GM12865 (cell line): ENCODE measurements around the gene UNC13C.

Experiments
- DNase-seq: peaks from one replicate; pipeline ENCODE4 v3.0.0; 2010; ENCODE audit warnings: low read depth
- H3K4me3 ChIP-seq: 2 replicates; pipeline ENCODE4 v1.5.1; 2011; ENCODE audit warnings: mild to moderate bottlenecking, low read depth, low read length, control low read depth
- CTCF ChIP-seq: IDR thresholded peaks from 2 replicates; pipeline ENCODE4 v1.5.1; 2011; ENCODE audit warnings: low read length, control low read depth, low read depth, inconsistent platforms; ENCODE audit not compliant: insufficient read depth; ENCODE audit errors: missing control alignments

UNC13C gene

GRCh38 chr15:54017251-54017650, 39.0 kb downstream of the UNC13C start:
- DNase-seq: no peak
- TF ChIP-seq CTCF: no peak
- H3K4me3 ChIP-seq: no peak overlapping the region

- DNase-seq: no peak
- TF ChIP-seq CTCF: no peak
- H3K4me3 ChIP-seq: no peak overlapping the region
Observed at GRCh38 chr15:54017959-54018358, 39.7 kb downstream of the UNC13C start.

- no peak overlapping the region for H3K4me3 ChIP-seq
- DNase-seq: no peak
- TF ChIP-seq CTCF: no peak
Observed at GRCh38 chr15:54026258-54026657, 48.0 kb downstream of the UNC13C start.

GRCh38 chr15:54026891-54027290, 48.6 kb downstream of the UNC13C start:
- no peak for DNase-seq
- TF ChIP-seq CTCF: no peak
- H3K4me3 ChIP-seq: no peak overlapping the region

GRCh38 chr15:54029081-54029480, 50.8 kb downstream of the UNC13C start:
- TF ChIP-seq CTCF: no peak
- DNase-seq: no peak
- no peak overlapping the region for H3K4me3 ChIP-seq

- no peak overlapping the region for H3K4me3 ChIP-seq
- no peak for DNase-seq
- no peak for TF ChIP-seq CTCF
Observed at GRCh38 chr15:54032066-54032465, 53.8 kb downstream of the UNC13C start.

- DNase-seq: no peak
- H3K4me3 ChIP-seq: no peak overlapping the region
- no peak for TF ChIP-seq CTCF
Observed at GRCh38 chr15:54033356-54033860, 55.2 kb downstream of the UNC13C start.
